Measurements from ENCODE around the gene VPS16. TPM values are rescaled to one million over a fixed set of nuclear protein-coding genes. Genes with fewer than 3 reads are reported as not detected.

Gene VPS16
- total and polyA plus RNA-seq, 7 donors: 19.4 to 37.6 (median 21.6) TPM

- Histone ChIP-seq H3K36me3 (no peaks in the 10 kb centered on the region), H3K27me3 (no peaks in the 10 kb centered on the region), H3K9me3 (no peaks in the 10 kb centered on the region), H3K4me1 (peaks cover 0 to 17% (median 12%) of the 10 kb centered on the region in 4 donors), H3K27ac (no peak overlapping the region), H3K4me3 (no peak overlapping the region)
- intact Hi-C loops (cut with DNase I): no loop called here
- no peak for TF ChIP-seq CTCF (IDR thresholded peaks at IDR 0.05)
- TF ChIP-seq EP300 (IDR thresholded peaks at IDR 0.05): no peak
- no peak for TF ChIP-seq POLR2AphosphoS5 (IDR thresholded peaks at IDR 0.05)
- TF ChIP-seq POLR2A (IDR thresholded peaks at IDR 0.05): no peak
- DNase-seq: no peak
- WGBS, 2 donors: 90 to 92% methylated on average over 3 of the region's 3 CpGs
Observed at GRCh38 chr20:2887715-2888114, 47.2 kb downstream of the VPS16 start.

- intact Hi-C loops (cut with DNase I): no loop called here
- Histone ChIP-seq H3K36me3 (no peaks in the 10 kb centered on the region), H3K9me3 (no peaks in the 10 kb centered on the region), H3K4me1 (peaks cover 0 to 18% (median 13%) of the 10 kb centered on the region in 4 donors), H3K4me3 (no peak overlapping the region), H3K27me3 (no peaks in the 10 kb centered on the region), H3K27ac (no peak overlapping the region)
- TF ChIP-seq CTCF (IDR thresholded peaks at IDR 0.05) (no peak), POLR2AphosphoS5 (IDR thresholded peaks at IDR 0.05) (no peak), EP300 (IDR thresholded peaks at IDR 0.05) (no peak), POLR2A (IDR thresholded peaks at IDR 0.05) (no peak)
- WGBS, 2 donors: 90 to 95% methylated on average over 4 of the region's 4 CpGs
- DNase-seq: no peak
Observed at GRCh38 chr20:2888224-2888955, 47.8 kb downstream of the VPS16 start.

- Histone ChIP-seq H3K27ac (no peak overlapping the region), H3K4me3 (no peak overlapping the region), H3K4me1 (peaks cover 0 to 18% (median 13%) of the 10 kb centered on the region in 4 donors), H3K27me3 (no peaks in the 10 kb centered on the region), H3K36me3 (no peaks in the 10 kb centered on the region), H3K9me3 (no peaks in the 10 kb centered on the region)
- TF ChIP-seq EP300 (IDR thresholded peaks at IDR 0.05) (no peak), POLR2A (IDR thresholded peaks at IDR 0.05) (no peak), CTCF (IDR thresholded peaks at IDR 0.05) (no peak), POLR2AphosphoS5 (IDR thresholded peaks at IDR 0.05) (no peak)
- 45 to 85% methylated on average over 1 of the region's 1 CpG for WGBS, 2 donors
- no peak for DNase-seq
- intact Hi-C loops (cut with DNase I): no loop called here
Observed at GRCh38 chr20:2889209-2889608, 48.7 kb downstream of the VPS16 start.

- intact Hi-C loops (cut with DNase I): no loop called here
- H3K4me3 ChIP-seq: no peak overlapping the region
- no peak for DNase-seq
- H3K27me3 ChIP-seq: no peaks in the 10 kb centered on the region
- no peaks in the 10 kb centered on the region for H3K9me3 ChIP-seq
- H3K4me1 ChIP-seq: peaks cover 0 to 18% (median 13%) of the 10 kb centered on the region in 4 donors
- no peaks in the 10 kb centered on the region for H3K36me3 ChIP-seq
- no peak overlapping the region for H3K27ac ChIP-seq
- 95 to 97% methylated on average over 3 of the region's 3 CpGs for WGBS, 2 donors
- no peak for TF ChIP-seq CTCF (IDR thresholded peaks at IDR 0.05)
- TF ChIP-seq POLR2AphosphoS5 (IDR thresholded peaks at IDR 0.05): no peak
- no peak for TF ChIP-seq EP300 (IDR thresholded peaks at IDR 0.05)
- TF ChIP-seq POLR2A (IDR thresholded peaks at IDR 0.05): no peak
Observed at GRCh38 chr20:2889797-2890196, 49.3 kb downstream of the VPS16 start.

Measured in sigmoid colon (tissue), 7 donors.